ENCODE measurements around the gene MAPK10.

DNA sequence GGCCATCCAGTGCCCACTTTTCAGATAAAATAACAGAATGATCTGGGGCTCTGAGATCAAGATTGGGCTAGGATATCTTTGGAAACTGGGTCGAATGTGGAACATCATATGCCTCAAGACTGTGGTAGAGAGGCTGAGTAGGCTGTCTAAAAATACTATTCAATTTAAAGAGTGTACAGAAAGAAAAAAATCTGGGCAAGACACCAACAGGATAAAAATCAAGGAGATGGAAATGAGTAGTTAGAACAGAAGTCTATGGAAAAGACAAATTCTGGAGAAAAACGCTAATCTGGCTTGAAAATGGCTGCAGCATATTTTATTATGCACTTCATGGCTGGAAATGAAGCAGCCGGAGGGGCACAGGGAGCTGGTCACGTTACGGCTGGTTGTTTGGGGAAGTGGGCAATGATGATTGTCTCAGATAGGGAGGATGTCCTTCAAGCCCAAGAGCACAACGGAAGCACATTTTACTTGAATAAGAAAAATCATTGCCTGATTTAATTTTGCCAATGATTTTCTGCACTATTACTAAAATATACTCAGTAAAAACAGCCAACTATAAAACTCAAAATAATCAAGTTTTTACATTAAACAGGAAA lies 27.1 kb upstream of the MAPK10 start:
- no peak for TF ChIP-seq POLR2AphosphoS5 (IDR thresholded peaks at IDR 0.05; ENCODE audit: low read depth, low read length)
- TF ChIP-seq TAF1 (IDR thresholded peaks at IDR 0.05; ENCODE audit: low read depth, low read length): no peak
- TF ChIP-seq SPI1 (IDR thresholded peaks at IDR 0.05; ENCODE audit: low read depth, low read length): no peak
- no peak for TF ChIP-seq POLR2A (IDR thresholded peaks at IDR 0.05; ENCODE audit: low read depth, low read length)
